PC-3 (cell line): ENCODE data around the gene ANKRD23. TPM values are rescaled to one million over a fixed set of nuclear protein-coding genes. Genes with fewer than 3 reads are reported as not detected.

Source experiments
- ATAC-seq: fragments of 200-7000 bp; cut with Tn5 transposase; 2 replicates; pipeline ENCODE4 v1.9.1; 2020; ENCODE audit warnings: mild to moderate bottlenecking, moderate library complexity
- BruUV-seq: library from RNA; stranded (reverse); fragments of 400-500 nt; replicated peaks from 2 replicates; lab custom pipeline; 2021; lab: Mats Ljungman, UMichigan
- CTCF ChIA-PET: fragments of 300-600 bp; sonication (Branson Sonifier 250); formaldehyde crosslinking; loops from one replicate; lab custom pipeline; 2022; ENCODE audit warnings: antibody characterized with exemption; lab: Charles Lee
- POLR2A ChIA-PET: fragments of 300-600 bp; sonication (Branson Sonifier 250); formaldehyde crosslinking; loops from one replicate; lab custom pipeline; 2022; ENCODE audit warnings: antibody characterized with exemption; ENCODE audit not compliant: unreplicated experiment; lab: Charles Lee
- DNase-seq: peaks from one replicate; pipeline ENCODE4 v3.0.0-alpha.2; 2015
- H2AFZ ChIP-seq: fragments of 300-600 bp; sonication (generic); 2 replicates; pipeline ENCODE4 v1.6.0; 2016; ENCODE audit warnings: antibody characterized with exemption, low read length
- H3F3A ChIP-seq: fragments of 300-600 bp; sonication (generic); one replicate; pipeline ENCODE4 v1.6.0; 2017; ENCODE audit warnings: antibody characterized with exemption, low read length, control low read depth, mild to moderate bottlenecking; ENCODE audit not compliant: unreplicated experiment
- H3K27ac ChIP-seq: fragments of 300-600 bp; sonication (generic); 2 replicates; pipeline ENCODE4 v1.5.1; 2016; ENCODE audit warnings: mild to moderate bottlenecking, low read length
- H3K27me3 ChIP-seq: fragments of 300-600 bp; sonication (generic); 2 replicates; pipeline ENCODE4 v1.6.1; 2016; ENCODE audit warnings: low read length, mixed read lengths
- H3K36me3 ChIP-seq: fragments of 300-600 bp; sonication (generic); 2 replicates; pipeline ENCODE4 v1.6.1; 2016; ENCODE audit warnings: low read depth, mixed run types, low read length, mixed read lengths
- H3K4me1 ChIP-seq: fragments of 300-600 bp; sonication (generic); 2 replicates; pipeline ENCODE4 v1.5.1; 2016; ENCODE audit warnings: low read length; ENCODE audit not compliant: insufficient read depth
- H3K4me2 ChIP-seq: fragments of 300-600 bp; sonication (generic); 2 replicates; pipeline ENCODE4 v1.6.0; 2016; ENCODE audit warnings: low read length
- H3K4me3 ChIP-seq: fragments of 300-600 bp; sonication (generic); 2 replicates; pipeline ENCODE4 v1.5.1; 2016; ENCODE audit warnings: mild to moderate bottlenecking, low read length, mixed read lengths
- H3K79me2 ChIP-seq: fragments of 300-600 bp; sonication (generic); 2 replicates; pipeline ENCODE4 v1.6.1; 2017; ENCODE audit warnings: low read length, mixed read lengths
- H3K9ac ChIP-seq: fragments of 300-600 bp; sonication (generic); 2 replicates; pipeline ENCODE4 v1.6.0; 2016; ENCODE audit warnings: mild to moderate bottlenecking, low read length
- H3K9me2 ChIP-seq: fragments of 300-600 bp; sonication (generic); replicated peaks from 2 replicates; pipeline ENCODE4 v1.6.1; 2016; ENCODE audit warnings: mixed run types, low read length, mixed read lengths
- H3K9me3 ChIP-seq: fragments of 300-600 bp; sonication (generic); 2 replicates; pipeline ENCODE4 v1.6.1; 2016; ENCODE audit warnings: low read length, mixed read lengths
- H4K20me1 ChIP-seq: fragments of 300-600 bp; sonication (generic); 2 replicates; pipeline ENCODE4 v1.6.1; 2016; ENCODE audit warnings: low read length, mixed read lengths
- EZH2 ChIP-seq: fragments of 300-600 bp; sonication (generic); IDR thresholded peaks from one replicate; pipeline ENCODE4 v1.6.1; 2017; ENCODE audit warnings: antibody characterized with exemption, mild to moderate bottlenecking, low read length; ENCODE audit not compliant: unreplicated experiment
- EZH2phosphoT487 ChIP-seq: fragments of 300-600 bp; sonication (generic); IDR thresholded peaks from 2 replicates; pipeline ENCODE4 v1.6.1; 2018; ENCODE audit warnings: mild to moderate bottlenecking, antibody characterized with exemption, low read length, borderline replicate concordance
- intact Hi-C: fragments of 100-400 bp; cut with micrococcal nuclease; formaldehyde crosslinking; loops from 2 replicates; pipeline ENCODE4 v1.9.0; 2023
- total RNA-seq: library from RNA; depleted of rRNA; stranded (reverse); fragments of >200 nt; gene quantifications from 2 replicates; pipeline ENCODE4 v1.2.3, GENCODE V29; 2014
- TF ChIP-seq, protein P1 (sequence below): fragments of 300-600 bp; sonication (generic); conservative IDR thresholded peaks from 2 replicates; pipeline ENCODE4 v1.5.1; 2017; ENCODE audit warnings: antibody characterized with exemption, low read depth, mild to moderate bottlenecking, low read length

Gene ANKRD23
- total RNA-seq, 1 experiment from 2014 or later: 8.2 TPM

DNA sequence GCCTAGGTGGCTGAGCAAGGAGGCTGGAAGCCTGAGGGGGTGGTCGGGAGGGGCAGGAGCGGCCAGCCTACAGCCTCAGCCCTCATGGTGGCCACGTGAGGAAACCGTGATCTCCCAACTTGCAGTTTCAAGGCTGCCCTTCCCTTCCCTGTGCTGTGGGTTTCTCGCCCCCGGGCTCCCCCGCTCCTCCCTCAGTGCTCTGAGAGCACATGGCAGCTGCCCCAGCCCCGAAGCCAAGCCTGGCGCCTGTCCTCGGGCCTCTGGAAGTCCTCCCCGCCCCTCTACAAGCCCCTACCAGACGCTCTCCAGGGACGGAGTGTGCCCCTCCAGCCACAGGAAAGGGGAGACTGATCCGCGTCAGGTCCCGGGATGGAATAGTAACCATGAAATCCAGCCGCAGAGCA, 586 bp upstream of the ANKRD23 start:
- POLR2A ChIA-PET: no interaction called here
- BruUV-seq: no TSS peak
- DNase-seq (no peak), ATAC-seq (no peak)
- H2AFZ ChIP-seq: no peak overlapping the region
- H3K36me3 ChIP-seq: peaks cover 3% of the 10 kb centered on the region; the same call in 1 of the 2 replicates
- intact Hi-C loops: no loop called here
- H3K4me3 ChIP-seq: no peak overlapping the region
- no peak overlapping the region for H3K27ac ChIP-seq
- H3K9me2 ChIP-seq: no peaks in the 10 kb centered on the region
- no peak for TF ChIP-seq EZH2
- TF ChIP-seq, protein P1, sequence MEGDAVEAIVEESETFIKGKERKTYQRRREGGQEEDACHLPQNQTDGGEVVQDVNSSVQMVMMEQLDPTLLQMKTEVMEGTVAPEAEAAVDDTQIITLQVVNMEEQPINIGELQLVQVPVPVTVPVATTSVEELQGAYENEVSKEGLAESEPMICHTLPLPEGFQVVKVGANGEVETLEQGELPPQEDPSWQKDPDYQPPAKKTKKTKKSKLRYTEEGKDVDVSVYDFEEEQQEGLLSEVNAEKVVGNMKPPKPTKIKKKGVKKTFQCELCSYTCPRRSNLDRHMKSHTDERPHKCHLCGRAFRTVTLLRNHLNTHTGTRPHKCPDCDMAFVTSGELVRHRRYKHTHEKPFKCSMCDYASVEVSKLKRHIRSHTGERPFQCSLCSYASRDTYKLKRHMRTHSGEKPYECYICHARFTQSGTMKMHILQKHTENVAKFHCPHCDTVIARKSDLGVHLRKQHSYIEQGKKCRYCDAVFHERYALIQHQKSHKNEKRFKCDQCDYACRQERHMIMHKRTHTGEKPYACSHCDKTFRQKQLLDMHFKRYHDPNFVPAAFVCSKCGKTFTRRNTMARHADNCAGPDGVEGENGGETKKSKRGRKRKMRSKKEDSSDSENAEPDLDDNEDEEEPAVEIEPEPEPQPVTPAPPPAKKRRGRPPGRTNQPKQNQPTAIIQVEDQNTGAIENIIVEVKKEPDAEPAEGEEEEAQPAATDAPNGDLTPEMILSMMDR: no peak
- no peak for TF ChIP-seq EZH2phosphoT487
- no peak overlapping the region for H3K4me2 ChIP-seq
- no peaks in the 10 kb centered on the region for H3K79me2 ChIP-seq
- CTCF ChIA-PET: no interaction called here
- no peaks in the 10 kb centered on the region for H4K20me1 ChIP-seq
- H3K9me3 ChIP-seq: no peaks in the 10 kb centered on the region
- H3K9ac ChIP-seq: no peak overlapping the region
- H3K4me1 ChIP-seq: no peaks in the 10 kb centered on the region
- H3K27me3 ChIP-seq: no peaks in the 10 kb centered on the region
- H3F3A ChIP-seq: no peaks in the 10 kb centered on the region

GRCh38 chr2:96842600-96842999, 1.2 kb downstream of the ANKRD23 start:
- H3K36me3 ChIP-seq: peaks cover 1% of the 10 kb centered on the region; the same call in 1 of the 2 replicates
- no peak for DNase-seq
- H3K4me1 ChIP-seq: no peaks in the 10 kb centered on the region
- no peaks in the 10 kb centered on the region for H3K9me2 ChIP-seq
- H3K27ac ChIP-seq: no peak overlapping the region
- POLR2A ChIA-PET: no interaction called here
- H3F3A ChIP-seq: no peaks in the 10 kb centered on the region
- H3K4me2 ChIP-seq: no peak overlapping the region
- intact Hi-C loops: no loop called here
- H3K9me3 ChIP-seq: no peaks in the 10 kb centered on the region
- no TSS peak for BruUV-seq
- H3K79me2 ChIP-seq: no peaks in the 10 kb centered on the region
- H3K9ac ChIP-seq: no peak overlapping the region
- H3K4me3 ChIP-seq: no peak overlapping the region
- TF ChIP-seq EZH2phosphoT487 (no peak), EZH2 (no peak)
- TF ChIP-seq, protein P1: no peak
- no peak for ATAC-seq
- no peaks in the 10 kb centered on the region for H3K27me3 ChIP-seq
- H2AFZ ChIP-seq: no peak overlapping the region
- H4K20me1 ChIP-seq: no peaks in the 10 kb centered on the region
- CTCF ChIA-PET: no interaction called here

DNA sequence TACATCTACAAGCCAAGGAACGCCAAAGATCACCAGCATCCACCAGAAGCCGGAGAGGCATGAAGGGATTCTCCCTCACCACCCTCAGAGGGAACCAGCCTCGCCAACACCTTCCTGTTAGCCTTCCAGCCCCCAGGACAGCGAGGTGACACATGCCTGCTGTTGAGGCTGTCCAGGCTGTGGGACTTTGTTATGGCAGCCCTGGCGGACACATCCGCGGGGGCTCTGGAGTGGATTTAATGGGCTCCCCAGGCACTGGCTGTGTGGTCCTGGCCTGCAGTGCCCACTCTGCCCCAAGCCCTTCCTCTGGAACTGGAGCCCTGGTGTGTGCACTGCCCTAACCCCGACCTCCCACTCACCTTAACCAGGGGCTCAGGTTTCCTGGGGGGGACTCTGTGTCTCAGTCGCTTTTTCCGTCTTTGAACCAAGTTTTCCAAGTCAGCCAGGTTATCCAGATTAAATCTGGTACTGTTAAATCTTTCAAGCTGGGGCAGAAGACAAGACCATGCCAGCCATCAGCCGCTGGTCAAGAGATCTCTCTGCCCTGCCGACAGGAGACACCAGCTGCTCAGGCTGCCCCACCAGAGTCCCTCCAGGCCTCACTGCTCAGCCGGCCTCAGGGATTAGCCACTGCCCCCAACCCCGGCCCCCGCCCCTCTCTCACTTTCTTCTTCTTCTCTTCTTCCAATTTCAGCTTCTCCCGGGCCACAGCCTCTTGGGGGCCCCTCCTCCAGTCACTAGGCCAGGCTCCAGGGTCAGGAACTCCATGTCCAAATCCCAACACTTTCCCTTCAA, 1.9 kb downstream of the ANKRD23 start:
- BruUV-seq: no TSS peak
- ChIA-PET CTCF (no interaction called here), POLR2A (no interaction called here)
- Histone ChIP-seq H3F3A (no peaks in the 10 kb centered on the region), H2AFZ (no peak overlapping the region), H4K20me1 (no peaks in the 10 kb centered on the region), H3K27me3 (no peaks in the 10 kb centered on the region), H3K79me2 (no peaks in the 10 kb centered on the region), H3K9me2 (no peaks in the 10 kb centered on the region), H3K9me3 (no peaks in the 10 kb centered on the region), H3K4me2 (no peak overlapping the region), H3K4me1 (no peaks in the 10 kb centered on the region), H3K36me3 (no peaks in the 10 kb centered on the region; the same call in 1 of the 2 replicates), H3K9ac (no peak overlapping the region), H3K27ac (no peak overlapping the region), H3K4me3 (no peak overlapping the region)
- ATAC-seq: no peak
- TF ChIP-seq EZH2phosphoT487: no peak
- no peak for TF ChIP-seq EZH2
- TF ChIP-seq, protein P1: no peak
- intact Hi-C loops: no loop called here
- no peak for DNase-seq
